Endothelial cell of umbilical vein (primary cell): ENCODE data around the gene CEP152. TPM values are rescaled to one million over a fixed set of nuclear protein-coding genes. Genes with fewer than 3 reads are reported as not detected.

ENCODE experiments used
- BruUV-seq: library from RNA; stranded (reverse); fragments of 400-500 nt; replicated peaks from 2 replicates; lab custom pipeline; 2021; lab: Mats Ljungman, UMichigan
- CTCF ChIA-PET: fragments of 300-600, 350-600 bp; sonication (Branson Sonifier 250); formaldehyde crosslinking; loops from one replicate; lab custom pipeline; 2021; ENCODE audit warnings: antibody characterized with exemption, inconsistent platforms; lab: Charles Lee
- POLR2A ChIA-PET: fragments of 300-600, 350-600 bp; sonication (Branson Sonifier 250); formaldehyde crosslinking; loops from one replicate; lab custom pipeline; 2021; ENCODE audit warnings: antibody characterized with exemption, inconsistent platforms; lab: Charles Lee
- DNase-seq: peaks from one replicate; pipeline ENCODE4 v3.0.0-alpha.2; 2011; ENCODE audit warnings: low read depth, low spot score
- FAIRE-seq: peaks from 2 replicates; lab custom pipeline; 2011; peaks lifted over from hg19 to GRCh38; lab: Jason Lieb, UNC
- H2AFZ ChIP-seq: 2 replicates; pipeline ENCODE4 v1.6.0; 2012; ENCODE audit warnings: low read depth, low read length, control low read depth, inconsistent platforms
- H3K27ac ChIP-seq: 2 replicates; pipeline ENCODE4 v1.5.1; 2011; ENCODE audit warnings: low read depth, mild to moderate bottlenecking, control low read depth, low read length, moderate library complexity; ENCODE audit not compliant: insufficient read depth
- H3K27me3 ChIP-seq, 2 experiments: 2 replicates each; pipeline versions ENCODE4 v1.6.0 to v1.6.1; 2011; ENCODE audit warnings: low read length in 2 of 2, mixed read lengths in 1 of 2; ENCODE audit not compliant: control insufficient read depth in 2 of 2, insufficient read depth in 2 of 2
- H3K36me3 ChIP-seq, 2 experiments: 2 replicates in 1 of 2; 3 replicates in 1 of 2; pipeline ENCODE4 v1.5.1; 2011; ENCODE audit warnings: low read length in 2 of 2, mild to moderate bottlenecking in 1 of 2, moderate library complexity in 1 of 2; ENCODE audit not compliant: control insufficient read depth in 2 of 2, insufficient read depth in 2 of 2; ENCODE audit errors: extremely low read depth in 1 of 2
- H3K4me1 ChIP-seq: 3 replicates; pipeline ENCODE4 v1.5.1; 2011; ENCODE audit warnings: mild to moderate bottlenecking, low read length; ENCODE audit not compliant: control insufficient read depth, insufficient read depth; ENCODE audit errors: extremely low read depth
- H3K4me2 ChIP-seq: 2 replicates; pipeline ENCODE4 v1.6.1; 2011; ENCODE audit warnings: low read length, control low read depth, mixed read lengths; ENCODE audit not compliant: insufficient read depth
- H3K4me3 ChIP-seq, 3 experiments: fragments of 200-600 bp in 1 of 3; sonication (generic), shearing (Covaris generic) in 1 of 3; replicated peaks in 1 of 3; 2 replicates each; pipeline ENCODE4 v1.5.1; 2011 to 2016; ENCODE audit warnings: control low read depth in 3 of 3, low read length in 3 of 3, mild to moderate bottlenecking in 2 of 3, inconsistent platforms in 1 of 3, low read depth in 1 of 3, moderate library complexity in 1 of 3; ENCODE audit not compliant: insufficient read depth in 1 of 3
- H3K79me2 ChIP-seq: 2 replicates; pipeline ENCODE4 v1.6.0; 2012; ENCODE audit warnings: low read length, inconsistent platforms; ENCODE audit not compliant: control insufficient read depth, insufficient read depth
- H3K9ac ChIP-seq: replicated peaks from 2 replicates; pipeline ENCODE3; 2011; ENCODE audit warnings: low read length, control low read depth; ENCODE audit not compliant: insufficient read depth; ENCODE audit errors: extremely low read depth
- H3K9me1 ChIP-seq: replicated peaks from 3 replicates; pipeline ENCODE4 v1.6.0; 2011; ENCODE audit warnings: mild to moderate bottlenecking, low read length; ENCODE audit not compliant: control insufficient read depth, insufficient read depth; ENCODE audit errors: extremely low read depth
- H3K9me3 ChIP-seq: replicated peaks from 2 replicates; pipeline ENCODE4 v1.5.1; 2012; ENCODE audit warnings: low read length, inconsistent platforms; ENCODE audit not compliant: control insufficient read depth, insufficient read depth
- H4K20me1 ChIP-seq: replicated peaks from 2 replicates; pipeline ENCODE3; 2011; ENCODE audit warnings: mild to moderate bottlenecking, low read length; ENCODE audit not compliant: control insufficient read depth, insufficient read depth; ENCODE audit errors: extremely low read depth
- EZH2 ChIP-seq: IDR thresholded peaks from 2 replicates; pipeline ENCODE4 v1.6.1; 2012; ENCODE audit warnings: borderline replicate concordance, low read depth, mild to moderate bottlenecking, moderate library complexity, low read length, inconsistent platforms; ENCODE audit not compliant: severe bottlenecking
- FOS ChIP-seq: IDR thresholded peaks from 2 replicates; pipeline ENCODE4 v1.6.1; 2011; ENCODE audit warnings: mild to moderate bottlenecking, low read length, moderate library complexity, borderline replicate concordance; ENCODE audit not compliant: insufficient read depth
- GATA2 ChIP-seq: IDR thresholded peaks from 2 replicates; pipeline ENCODE4 v1.7.0; 2011; ENCODE audit warnings: low read depth, mild to moderate bottlenecking, moderate library complexity, mixed read lengths, low read length; ENCODE audit not compliant: insufficient read length, insufficient read depth
- JUN ChIP-seq: IDR thresholded peaks from 2 replicates; pipeline ENCODE4 v1.6.1; 2011; ENCODE audit warnings: borderline replicate concordance, low read depth; ENCODE audit not compliant: insufficient read length, insufficient read depth
- MAX ChIP-seq: IDR thresholded peaks from 2 replicates; pipeline ENCODE4 v1.6.1; 2011; ENCODE audit not compliant: insufficient read depth, insufficient read length
- MYC ChIP-seq: IDR thresholded peaks from one replicate; pipeline ENCODE4 v1.6.1; 2011; ENCODE audit warnings: mild to moderate bottlenecking, low read depth, low read length
- POLR2A ChIP-seq: IDR thresholded peaks from 2 replicates; pipeline ENCODE4 v1.6.1; 2012; ENCODE audit warnings: low read depth, mild to moderate bottlenecking, control low read depth, low read length
- POLR2AphosphoS5 ChIP-seq: IDR thresholded peaks from 2 replicates; pipeline ENCODE4 v1.6.1; 2012; ENCODE audit warnings: low read depth, mild to moderate bottlenecking, control low read depth, low read length, moderate library complexity; ENCODE audit not compliant: insufficient read depth
- dilution Hi-C: fragments of 300-500 bp; cut with MboI; formaldehyde crosslinking; loops from one replicate; pipeline ENCODE4 v1.15.0; 2019; ENCODE audit warnings: low sequenced_read_pairs; ENCODE audit not compliant: extremely low pct_ligation_motif_present
- intact Hi-C: fragments of 100-400 bp; cut with micrococcal nuclease; formaldehyde crosslinking; loops from one replicate; pipeline ENCODE4 v1.10.0; 2022
- polyA plus RNA-seq, 4 experiments: library from polyadenylated mRNA; depleted of rRNA in 3 of 4; stranded (reverse) in 3 of 4; unstranded in 1 of 4; fragments of >200 nt; gene quantifications; 2 replicates each; pipeline versions ENCODE4 v1.2.1 to v1.2.3, GENCODE V29; 2011 to 2012; ENCODE audit warnings: missing spikeins in 1 of 4
- total RNA-seq: library from RNA; stranded (reverse); gene quantifications from 2 replicates; pipeline ENCODE4 v1.2.3, GENCODE V29; 2021
- TF ChIP-seq, protein P1 (sequence below), 2 donors: IDR thresholded peaks; 1 replicate in 1 of 2; 2 replicates in 1 of 2; pipeline ENCODE4 v1.5.1; 2011; ENCODE audit warnings: low read length in 2 of 2, mild to moderate bottlenecking in 2 of 2, moderate library complexity in 2 of 2, control low read depth in 1 of 2, inconsistent platforms in 1 of 2, low read depth in 1 of 2; ENCODE audit not compliant: insufficient read depth in 1 of 2; ENCODE audit errors: extremely low read depth in 1 of 2

The CEP152 gene
- total and polyA plus RNA-seq, 2 donors (not counting 3 experiments of a cell fraction or from before 2014, with no cell fraction given): 3.0 to 15.7 TPM

GRCh38 chr15:48703544-48703943 is 107.3 kb downstream of the CEP152 start:
- ChIA-PET POLR2A (no interaction called here), CTCF (no interaction called here)
- no peaks in the 10 kb centered on the region for H3K4me1 ChIP-seq
- intact Hi-C loops (no loop called here), dilution Hi-C loops (no loop called here)
- TF ChIP-seq POLR2AphosphoS5 (no peak), POLR2A (no peak), EZH2 (no peak), GATA2 (no peak), MAX (no peak), JUN (no peak), MYC (no peak)
- DNase-seq: no peak
- H3K9ac ChIP-seq: no peak overlapping the region
- H3K27me3 ChIP-seq: no peaks in the 10 kb centered on the region
- no peaks in the 10 kb centered on the region for H3K9me3 ChIP-seq
- H3K4me2 ChIP-seq: no peak overlapping the region
- FAIRE-seq: no peak
- H2AFZ ChIP-seq: no peak overlapping the region
- no peaks in the 10 kb centered on the region for H3K79me2 ChIP-seq
- no peaks in the 10 kb centered on the region for H3K9me1 ChIP-seq
- no peaks in the 10 kb centered on the region for H4K20me1 ChIP-seq
- no TSS peak for BruUV-seq
- H3K4me3 ChIP-seq: no peak overlapping the region
- H3K36me3 ChIP-seq: no peaks in the 10 kb centered on the region
- H3K27ac ChIP-seq: no peak overlapping the region

GRCh38 chr15:48702569-48703236 is 108.2 kb downstream of the CEP152 start:
- H3K79me2 ChIP-seq: no peaks in the 10 kb centered on the region
- ChIA-PET CTCF (no interaction called here), POLR2A (no interaction called here)
- H3K9ac ChIP-seq: no peak overlapping the region
- FAIRE-seq (no peak), DNase-seq (no peak)
- H3K4me2 ChIP-seq: no peak overlapping the region
- no peaks in the 10 kb centered on the region for H3K9me1 ChIP-seq
- TF ChIP-seq EZH2 (no peak), MAX (no peak), POLR2A (no peak), FOS (no peak), GATA2 (no peak), POLR2AphosphoS5 (no peak), JUN (no peak), MYC (no peak)
- TF ChIP-seq, protein P1, sequence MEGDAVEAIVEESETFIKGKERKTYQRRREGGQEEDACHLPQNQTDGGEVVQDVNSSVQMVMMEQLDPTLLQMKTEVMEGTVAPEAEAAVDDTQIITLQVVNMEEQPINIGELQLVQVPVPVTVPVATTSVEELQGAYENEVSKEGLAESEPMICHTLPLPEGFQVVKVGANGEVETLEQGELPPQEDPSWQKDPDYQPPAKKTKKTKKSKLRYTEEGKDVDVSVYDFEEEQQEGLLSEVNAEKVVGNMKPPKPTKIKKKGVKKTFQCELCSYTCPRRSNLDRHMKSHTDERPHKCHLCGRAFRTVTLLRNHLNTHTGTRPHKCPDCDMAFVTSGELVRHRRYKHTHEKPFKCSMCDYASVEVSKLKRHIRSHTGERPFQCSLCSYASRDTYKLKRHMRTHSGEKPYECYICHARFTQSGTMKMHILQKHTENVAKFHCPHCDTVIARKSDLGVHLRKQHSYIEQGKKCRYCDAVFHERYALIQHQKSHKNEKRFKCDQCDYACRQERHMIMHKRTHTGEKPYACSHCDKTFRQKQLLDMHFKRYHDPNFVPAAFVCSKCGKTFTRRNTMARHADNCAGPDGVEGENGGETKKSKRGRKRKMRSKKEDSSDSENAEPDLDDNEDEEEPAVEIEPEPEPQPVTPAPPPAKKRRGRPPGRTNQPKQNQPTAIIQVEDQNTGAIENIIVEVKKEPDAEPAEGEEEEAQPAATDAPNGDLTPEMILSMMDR (IDR thresholded peaks at IDR 0.05; ENCODE audit: extremely low read depth in 1 of 2, insufficient read depth in 1 of 2, low read depth in 1 of 2, low read length in 2 of 2): no peak
- H3K27me3 ChIP-seq: no peaks in the 10 kb centered on the region
- H4K20me1 ChIP-seq: no peaks in the 10 kb centered on the region
- no peak overlapping the region for H3K27ac ChIP-seq
- no peaks in the 10 kb centered on the region for H3K9me3 ChIP-seq
- no peak overlapping the region for H2AFZ ChIP-seq
- no peaks in the 10 kb centered on the region for H3K4me1 ChIP-seq
- intact Hi-C loops: no loop called here
- H3K36me3 ChIP-seq: no peaks in the 10 kb centered on the region
- dilution Hi-C loops: no loop called here
- no peak overlapping the region for H3K4me3 ChIP-seq
- BruUV-seq: no TSS peak
